NCI-H2107 treated with DMSO at 0.1 percent for 48 hours (cell line): ENCODE results near the gene ADAMTS13.

Source experiments
- DNase-seq: peaks from one replicate; lab custom pipeline; 2025; ENCODE audit not compliant: unreplicated experiment; lab: John Stamatoyannopoulos, UW

The ADAMTS13 gene

GRCh38 chr9:133507246-133507965, 85.2 kb downstream of the ADAMTS13 start:
- DNase-seq: no peak

GRCh38 chr9:133508046-133508445, 85.9 kb downstream of the ADAMTS13 start:
- DNase-seq: no peak
